Tongue (tissue), 2 donors: ENCODE measurements around the gene CEP112. TPM values are rescaled to one million over a fixed set of nuclear protein-coding genes. Genes with fewer than 3 reads are reported as not detected.
"Not testable (repeated sequence)": the region's sequence is repeated elsewhere in the genome, so short reads cannot be mapped to it uniquely, and the experiment has no call there.

Experiments
- DNase-seq: peaks from one replicate; pipeline ENCODE4 v3.0.0-alpha.2; 2015
- total RNA-seq: library from RNA; depleted of rRNA; stranded (reverse); fragments of >200 nt; gene quantifications from one replicate; pipeline ENCODE4 v1.2.3, GENCODE V29; 2014

The CEP112 gene
- total RNA-seq, 1 donor from 2014 or later: 26.7 TPM

- no peak for DNase-seq
Measured at GRCh38 chr17:65772989-65773388, 418.9 kb downstream of the CEP112 start.

DNA sequence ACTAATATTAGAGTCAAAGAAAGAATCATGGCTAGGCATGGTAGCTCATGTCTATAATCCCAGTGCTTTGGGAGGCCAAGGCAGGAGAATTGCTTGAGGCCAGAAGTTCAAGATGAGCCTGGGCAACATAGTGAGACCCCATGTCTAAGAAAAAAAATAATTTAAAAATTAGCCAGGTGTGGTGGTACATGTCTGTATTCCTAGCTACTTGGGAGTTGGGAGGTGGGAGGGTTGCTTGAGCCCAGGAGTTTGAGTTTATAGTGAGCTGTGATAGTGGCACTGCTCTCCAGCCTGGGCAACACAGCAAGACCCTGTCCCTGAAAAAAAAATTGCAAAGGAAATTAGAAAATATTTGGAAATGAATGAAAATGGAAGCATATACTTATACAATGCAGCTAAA is 420.2 kb downstream of the CEP112 start:
- DNase-seq: no peak

- no peak for DNase-seq
Measured at GRCh38 chr17:65763786-65764185, 428.1 kb downstream of the CEP112 start.

DNA sequence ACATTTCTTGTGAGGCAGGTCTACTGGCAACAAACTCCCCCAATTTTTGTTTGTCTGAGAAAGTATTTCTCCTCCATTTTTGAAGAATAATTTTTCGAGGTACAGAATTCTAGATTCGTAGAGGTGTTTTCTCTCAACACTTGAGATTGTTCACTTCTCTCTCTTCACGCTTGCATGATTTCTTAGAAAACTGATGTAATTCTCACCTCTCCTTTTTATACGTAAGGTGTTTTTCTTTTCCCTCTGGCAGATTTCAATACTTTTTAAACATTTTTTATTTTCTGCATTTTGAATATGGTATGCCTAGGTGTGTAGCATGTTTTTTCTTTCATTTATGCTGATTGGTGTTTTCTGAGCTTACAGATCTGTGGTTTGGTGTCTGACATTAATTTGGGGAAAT is 429.0 kb downstream of the CEP112 start:
- DNase-seq: no peak

GRCh38 chr17:65759532-65759931 is 432.4 kb downstream of the CEP112 start:
- DNase-seq: no peak

- no peak for DNase-seq
Measured at GRCh38 chr17:65756760-65757159, 435.2 kb downstream of the CEP112 start.

DNA sequence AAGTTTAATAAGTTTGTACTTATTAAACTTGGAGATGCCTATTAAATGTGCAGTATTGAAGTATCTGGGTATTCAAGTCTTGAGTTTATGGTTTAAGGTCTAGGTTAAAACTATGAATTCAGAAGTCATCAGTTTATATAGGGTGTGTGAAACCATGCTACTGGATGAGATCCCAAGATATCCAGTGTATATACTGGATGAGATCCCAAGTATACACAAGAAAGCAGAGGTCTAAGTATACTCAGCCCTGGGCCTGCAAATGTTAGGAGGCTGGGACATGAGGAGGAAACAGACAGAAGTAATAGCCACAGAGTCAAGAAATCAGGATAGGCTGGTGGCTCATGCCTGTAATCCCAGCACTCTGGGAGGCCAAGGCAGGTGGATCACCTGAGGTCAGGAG is 436.1 kb downstream of the CEP112 start:
- no peak for DNase-seq

DNA sequence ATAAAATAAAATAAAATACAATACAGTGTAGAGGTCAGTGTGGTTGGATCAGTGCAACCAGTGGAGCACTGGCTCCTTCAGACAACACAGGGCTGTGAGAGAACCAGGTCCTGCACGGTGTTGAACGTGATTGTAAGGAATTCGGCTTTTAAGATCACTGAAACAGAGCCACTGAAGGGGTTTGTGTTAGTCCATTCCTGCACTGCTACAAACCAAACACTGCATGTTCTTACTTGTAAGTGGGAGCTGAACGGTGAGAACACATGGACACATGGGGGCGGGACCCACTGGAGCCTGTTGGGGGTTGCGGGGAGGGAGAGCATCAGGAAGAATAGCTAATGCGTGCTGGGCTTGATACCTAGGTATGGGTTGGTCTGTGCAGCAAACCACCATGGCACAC is 437.3 kb downstream of the CEP112 start:
- no peak for DNase-seq

GRCh38 chr17:65754081-65754480 is 437.9 kb downstream of the CEP112 start:
- no peak for DNase-seq

- DNase-seq: no peak
Measured at GRCh38 chr17:65753348-65753747, 438.6 kb downstream of the CEP112 start.

- DNase-seq: no peak
Measured at GRCh38 chr17:65751263-65751662, 440.7 kb downstream of the CEP112 start.

DNA sequence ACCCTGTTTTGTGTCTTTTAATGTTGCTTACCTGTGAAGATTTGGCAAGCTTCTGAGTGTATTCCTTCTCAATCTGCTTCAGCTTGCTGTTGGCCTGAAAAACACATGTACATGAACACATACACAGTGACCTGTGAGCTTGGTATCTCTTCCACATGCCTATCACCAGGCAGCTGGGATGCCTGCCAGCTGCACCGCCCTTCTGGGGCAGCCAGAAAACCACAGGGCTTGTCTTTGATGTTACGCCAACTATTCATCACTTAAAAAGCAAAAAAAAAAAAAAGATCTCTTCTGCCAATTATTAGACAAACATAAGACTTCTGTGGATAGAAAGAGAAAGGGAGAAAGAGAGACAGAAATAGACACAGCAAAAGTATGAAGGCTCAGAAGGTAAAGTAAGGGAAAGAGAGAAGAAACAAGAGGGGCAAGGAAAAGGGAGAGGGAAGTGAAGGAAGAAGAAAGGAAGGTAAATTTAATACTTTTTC is 441.3 kb downstream of the CEP112 start:
- peak; percentile 76 for DNase-seq

GRCh38 chr17:65750166-65750565 is 441.8 kb downstream of the CEP112 start:
- no peak for DNase-seq

GRCh38 chr17:65749479-65749878 is 442.5 kb downstream of the CEP112 start:
- DNase-seq: no peak

DNA sequence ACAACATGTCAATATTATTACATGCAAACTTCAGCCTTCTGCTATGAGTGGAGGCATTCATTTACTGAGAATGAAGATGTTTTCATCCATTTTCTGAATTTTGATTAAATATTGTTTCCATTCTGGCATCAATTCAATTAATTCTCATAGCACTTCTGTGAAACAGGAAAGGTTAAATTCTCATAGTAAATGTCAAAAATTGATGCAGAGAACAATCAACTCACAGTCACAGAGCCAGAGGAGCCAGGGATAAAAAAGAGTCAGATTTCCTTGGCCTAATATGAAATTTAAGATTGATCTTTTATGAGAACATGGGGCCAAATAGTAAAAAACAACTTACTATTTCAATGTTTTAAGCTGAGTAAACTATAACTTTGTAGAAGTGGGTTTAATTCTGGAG is 446.7 kb downstream of the CEP112 start:
- DNase-seq: no peak

- no peak for DNase-seq
Measured at GRCh38 chr17:65743308-65743655, 448.7 kb downstream of the CEP112 start.

- DNase-seq: peak; percentile 26
Measured at GRCh38 chr17:65742403-65743307, 449.3 kb downstream of the CEP112 start.

- no peak for DNase-seq
Measured at GRCh38 chr17:65741710-65742109, 450.2 kb downstream of the CEP112 start.

GRCh38 chr17:65739034-65739433 is 452.9 kb downstream of the CEP112 start:
- no peak for DNase-seq

DNA sequence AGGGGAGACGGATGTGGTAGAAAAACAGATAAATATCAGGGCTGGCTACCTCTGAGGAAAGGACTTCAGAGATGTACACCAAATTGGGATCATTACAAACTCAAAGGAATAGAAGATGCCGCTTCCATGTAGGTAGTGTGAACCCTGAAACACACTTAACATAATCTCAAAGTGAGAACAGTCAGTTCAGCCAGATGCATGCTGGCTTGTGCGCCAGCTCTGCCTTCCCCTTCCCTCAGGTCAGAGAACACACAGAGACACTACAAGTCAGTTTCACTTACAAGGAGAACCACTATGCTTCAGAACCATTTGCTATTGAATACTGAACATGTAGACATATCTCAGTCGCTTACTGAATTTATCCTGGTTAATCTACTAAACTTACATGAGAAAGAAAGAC is 454.5 kb downstream of the CEP112 start:
- DNase-seq: no peak

- no peak for DNase-seq
Measured at GRCh38 chr17:65733314-65733713, 458.6 kb downstream of the CEP112 start.

- DNase-seq: not testable (repeated sequence)
Measured at GRCh38 chr17:65732667-65733066, 459.3 kb downstream of the CEP112 start.

DNA sequence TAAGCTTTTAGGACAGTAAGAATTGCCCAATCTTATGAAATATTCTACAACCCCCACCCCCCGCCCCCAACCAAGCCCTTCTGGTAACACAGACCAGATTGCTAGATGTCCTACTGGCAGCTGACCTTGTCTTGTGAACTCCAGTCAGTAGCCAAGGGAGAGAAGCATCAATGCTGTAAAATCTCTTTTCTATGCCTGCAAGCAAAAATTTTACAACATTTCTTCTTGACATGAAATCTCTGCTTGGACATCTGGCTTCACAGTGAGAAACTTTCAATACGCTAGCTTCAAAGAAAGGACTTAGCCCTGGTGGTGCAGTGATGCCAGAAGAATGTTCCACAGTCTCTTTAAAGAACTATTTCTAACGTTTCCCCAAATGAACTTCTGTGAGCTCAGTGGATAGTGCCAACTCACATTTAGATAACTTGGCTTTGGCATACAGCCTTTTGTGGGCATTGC is 461.2 kb downstream of the CEP112 start:
- no peak for DNase-seq

- DNase-seq: no peak
Measured at GRCh38 chr17:65729207-65729606, 462.7 kb downstream of the CEP112 start.
